Smooth muscle cell (in vitro differentiated cells): ENCODE results near the gene PDCD6IP. TPM values are rescaled to one million over a fixed set of nuclear protein-coding genes. Genes with fewer than 3 reads are reported as not detected.

ENCODE experiments used
- DNase-seq: peaks from one replicate; lab custom pipeline; 2025; ENCODE audit not compliant: unreplicated experiment; lab: John Stamatoyannopoulos, UW
- H2AFZ ChIP-seq: fragments of 200-600 bp; sonication (generic); 2 replicates; pipeline ENCODE4 v1.6.0; 2016; ENCODE audit warnings: antibody characterized with exemption, low read depth, mild to moderate bottlenecking
- H3F3A ChIP-seq: fragments of 200-600 bp; sonication (generic); 2 replicates; pipeline ENCODE4 v1.6.0; 2017; ENCODE audit warnings: antibody characterized with exemption, low read depth
- H3K27ac ChIP-seq: fragments of 200-600 bp; sonication (generic); 2 replicates; pipeline ENCODE4 v1.5.1; 2016; ENCODE audit warnings: low read depth, mild to moderate bottlenecking
- H3K27me3 ChIP-seq: fragments of 200-600 bp; sonication (generic); 2 replicates; pipeline ENCODE4 v1.6.1; 2016; ENCODE audit warnings: low read depth, mild to moderate bottlenecking
- H3K36me3 ChIP-seq: fragments of 200-600 bp; sonication (generic); 2 replicates; pipeline ENCODE4 v1.5.1; 2016; ENCODE audit warnings: low read depth
- H3K4me1 ChIP-seq: fragments of 200-600 bp; sonication (generic); 2 replicates; pipeline ENCODE4 v1.5.1; 2016; ENCODE audit warnings: low read depth
- H3K4me2 ChIP-seq: fragments of 200-600 bp; sonication (generic); 2 replicates; pipeline ENCODE4 v1.6.0; 2016; ENCODE audit warnings: mild to moderate bottlenecking
- H3K4me3 ChIP-seq: fragments of 200-600 bp; sonication (generic); 2 replicates; pipeline ENCODE4 v1.5.1; 2016; ENCODE audit warnings: mild to moderate bottlenecking
- H3K79me2 ChIP-seq: fragments of 200-600 bp; sonication (generic); 2 replicates; pipeline ENCODE4 v1.6.0; 2016; ENCODE audit warnings: low read depth, mild to moderate bottlenecking
- H3K9ac ChIP-seq: fragments of 200-600 bp; sonication (generic); 2 replicates; pipeline ENCODE4 v1.6.0; 2016; ENCODE audit warnings: low read depth
- H3K9me3 ChIP-seq: fragments of 200-600 bp; sonication (generic); replicated peaks from 2 replicates; pipeline ENCODE4 v1.5.1; 2016; ENCODE audit warnings: low read depth
- H4K20me1 ChIP-seq: fragments of 200-600 bp; sonication (generic); 2 replicates; pipeline ENCODE4 v1.6.0; 2016; ENCODE audit warnings: low read depth
- CTCF ChIP-seq: fragments of 200-600 bp; sonication (generic); IDR thresholded peaks from 2 replicates; pipeline ENCODE4 v1.5.1; 2017; ENCODE audit warnings: borderline replicate concordance, mild to moderate bottlenecking, antibody characterized with exemption; ENCODE audit not compliant: insufficient read depth, poor library complexity, severe bottlenecking
- WGBS: methylation state at CpG from one replicate; pipeline ENCODE4 v1.1.7; 2016; ENCODE audit warnings: low lambda C conversion rate; 5-methylcytosine and 5-hydroxymethylcytosine counted together
- polyA plus RNA-seq: library from polyadenylated mRNA; unstranded; fragments of >200 nt; fragmentation: Nextera tagmentation; extraction: Ambion mirVana; gene quantifications from 2 replicates; pipeline ENCODE4 v1.2.1, GENCODE V29; 2016
- total RNA-seq: library from RNA; depleted of rRNA; stranded (reverse); fragments of >200 nt; gene quantifications from 2 replicates; pipeline ENCODE4 v1.2.3, GENCODE V29; 2014

The PDCD6IP gene
- total and polyA plus RNA-seq, 2 experiments from 2014 or later: 97.6 to 138 TPM

GRCh38 chr3:33825111-33825510 lies 26.7 kb downstream of the PDCD6IP start:
- H3K9me3 ChIP-seq: no peaks in the 10 kb centered on the region
- H3K27ac ChIP-seq: no peak overlapping the region
- no peak overlapping the region for H3K4me3 ChIP-seq
- no peaks in the 10 kb centered on the region for H3F3A ChIP-seq
- H3K36me3 ChIP-seq: peaks cover 24% of the 10 kb centered on the region
- no peak overlapping the region for H3K4me2 ChIP-seq
- H2AFZ ChIP-seq: no peak overlapping the region
- TF ChIP-seq CTCF: no peak
- no peaks in the 10 kb centered on the region for H3K27me3 ChIP-seq
- H3K9ac ChIP-seq: no peak overlapping the region
- DNase-seq: no peak
- H4K20me1 ChIP-seq: peaks cover 68% of the 10 kb centered on the region
- WGBS: 96% methylated on average over 5 of the region's 5 CpGs
- H3K4me1 ChIP-seq: no peaks in the 10 kb centered on the region
- peaks cover 18% of the 10 kb centered on the region for H3K79me2 ChIP-seq

- peak overlapping the region; percentile 32 for H3K27ac ChIP-seq
- DNase-seq: no peak
- no peaks in the 10 kb centered on the region for H3K9me3 ChIP-seq
- H3K4me3 ChIP-seq: no peak overlapping the region
- peaks cover 10% of the 10 kb centered on the region for H3K79me2 ChIP-seq
- no peaks in the 10 kb centered on the region for H3F3A ChIP-seq
- TF ChIP-seq CTCF: no peak
- 89% methylated on average over 1 of the region's 1 CpG for WGBS
- H3K27me3 ChIP-seq: no peaks in the 10 kb centered on the region
- H4K20me1 ChIP-seq: peaks cover 61% of the 10 kb centered on the region
- no peak overlapping the region for H3K4me2 ChIP-seq
- H3K36me3 ChIP-seq: peaks cover 24% of the 10 kb centered on the region
- no peak overlapping the region for H3K9ac ChIP-seq
- no peak overlapping the region for H2AFZ ChIP-seq
- H3K4me1 ChIP-seq: no peaks in the 10 kb centered on the region
Measured at GRCh38 chr3:33826206-33826605, 27.8 kb downstream of the PDCD6IP start.

GRCh38 chr3:33826688-33827087 lies 28.3 kb downstream of the PDCD6IP start:
- Histone ChIP-seq H4K20me1 (peaks cover 61% of the 10 kb centered on the region), H2AFZ (no peak overlapping the region), H3K9ac (no peak overlapping the region), H3F3A (no peaks in the 10 kb centered on the region), H3K4me3 (no peak overlapping the region), H3K4me2 (no peak overlapping the region), H3K36me3 (peaks cover 24% of the 10 kb centered on the region), H3K4me1 (no peaks in the 10 kb centered on the region), H3K79me2 (peaks cover 8% of the 10 kb centered on the region), H3K27ac (peak overlapping the region; percentile 32), H3K9me3 (no peaks in the 10 kb centered on the region), H3K27me3 (no peaks in the 10 kb centered on the region)
- no peak for DNase-seq
- WGBS: 71% methylated on average over 1 of the region's 1 CpG
- TF ChIP-seq CTCF: no peak

DNA sequence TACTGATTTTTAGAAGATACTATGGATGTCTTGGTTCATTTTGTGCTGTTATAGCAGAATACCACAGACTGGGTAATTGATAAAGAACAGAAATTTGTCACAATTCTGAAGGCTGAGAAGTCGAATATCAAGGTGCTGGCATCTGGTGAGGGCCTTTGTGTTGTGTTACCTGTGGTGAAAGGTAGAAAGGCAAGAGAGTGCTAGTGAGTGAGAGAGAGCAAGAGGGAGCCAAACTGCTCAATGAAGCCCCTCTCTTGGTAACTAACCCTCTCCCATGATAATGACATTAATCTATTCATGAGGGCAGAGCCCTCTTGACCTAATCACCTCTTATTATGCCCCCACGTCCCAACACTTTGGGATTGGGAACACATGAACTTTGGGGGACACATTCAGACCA lies 31.3 kb downstream of the PDCD6IP start:
- Histone ChIP-seq H3K27ac (no peak overlapping the region), H3K79me2 (peaks cover 20% of the 10 kb centered on the region)
- 92% methylated on average over 2 of the region's 2 CpGs for WGBS

More for the DNA sequence above, 31.3 kb downstream of the PDCD6IP start:
- Histone ChIP-seq H3F3A (no peaks in the 10 kb centered on the region), H3K4me1 (no peaks in the 10 kb centered on the region), H4K20me1 (peaks cover 68% of the 10 kb centered on the region), H3K36me3 (peaks cover 24% of the 10 kb centered on the region), H3K9ac (no peak overlapping the region), H3K9me3 (no peaks in the 10 kb centered on the region), H3K4me3 (no peak overlapping the region), H2AFZ (no peak overlapping the region), H3K27me3 (no peaks in the 10 kb centered on the region), H3K4me2 (no peak overlapping the region)
- TF ChIP-seq CTCF: no peak
- no peak for DNase-seq
